Measurements from ENCODE around the gene DIAPH3.

DNA sequence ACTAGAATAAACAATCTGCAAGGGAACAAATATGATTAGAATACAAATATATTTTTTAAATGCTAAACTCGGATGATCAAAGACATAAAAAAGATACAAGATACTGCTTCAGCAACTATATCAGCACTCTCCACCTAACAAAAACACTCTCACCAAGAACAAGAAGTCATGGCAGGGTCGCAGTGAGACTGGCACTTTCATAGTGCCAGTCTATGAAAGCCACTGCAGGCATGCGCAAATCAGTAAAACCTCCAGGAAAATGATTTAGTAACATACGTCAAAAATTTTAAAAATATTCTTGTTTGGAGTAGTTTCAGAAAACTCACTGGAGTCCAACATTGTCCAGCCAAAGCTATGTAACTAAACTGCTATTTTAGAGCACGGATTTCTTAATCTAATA lies 295.9 kb downstream of the DIAPH3 start:
- TF ChIP-seq, protein P1, sequence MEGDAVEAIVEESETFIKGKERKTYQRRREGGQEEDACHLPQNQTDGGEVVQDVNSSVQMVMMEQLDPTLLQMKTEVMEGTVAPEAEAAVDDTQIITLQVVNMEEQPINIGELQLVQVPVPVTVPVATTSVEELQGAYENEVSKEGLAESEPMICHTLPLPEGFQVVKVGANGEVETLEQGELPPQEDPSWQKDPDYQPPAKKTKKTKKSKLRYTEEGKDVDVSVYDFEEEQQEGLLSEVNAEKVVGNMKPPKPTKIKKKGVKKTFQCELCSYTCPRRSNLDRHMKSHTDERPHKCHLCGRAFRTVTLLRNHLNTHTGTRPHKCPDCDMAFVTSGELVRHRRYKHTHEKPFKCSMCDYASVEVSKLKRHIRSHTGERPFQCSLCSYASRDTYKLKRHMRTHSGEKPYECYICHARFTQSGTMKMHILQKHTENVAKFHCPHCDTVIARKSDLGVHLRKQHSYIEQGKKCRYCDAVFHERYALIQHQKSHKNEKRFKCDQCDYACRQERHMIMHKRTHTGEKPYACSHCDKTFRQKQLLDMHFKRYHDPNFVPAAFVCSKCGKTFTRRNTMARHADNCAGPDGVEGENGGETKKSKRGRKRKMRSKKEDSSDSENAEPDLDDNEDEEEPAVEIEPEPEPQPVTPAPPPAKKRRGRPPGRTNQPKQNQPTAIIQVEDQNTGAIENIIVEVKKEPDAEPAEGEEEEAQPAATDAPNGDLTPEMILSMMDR (IDR thresholded peaks at IDR 0.05): no peak
- TF ChIP-seq, protein P2, sequence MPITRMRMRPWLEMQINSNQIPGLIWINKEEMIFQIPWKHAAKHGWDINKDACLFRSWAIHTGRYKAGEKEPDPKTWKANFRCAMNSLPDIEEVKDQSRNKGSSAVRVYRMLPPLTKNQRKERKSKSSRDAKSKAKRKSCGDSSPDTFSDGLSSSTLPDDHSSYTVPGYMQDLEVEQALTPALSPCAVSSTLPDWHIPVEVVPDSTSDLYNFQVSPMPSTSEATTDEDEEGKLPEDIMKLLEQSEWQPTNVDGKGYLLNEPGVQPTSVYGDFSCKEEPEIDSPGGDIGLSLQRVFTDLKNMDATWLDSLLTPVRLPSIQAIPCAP (CRISPR knock-in tag; IDR thresholded peaks at IDR 0.05): no peak
- TF ChIP-seq, protein P3, sequence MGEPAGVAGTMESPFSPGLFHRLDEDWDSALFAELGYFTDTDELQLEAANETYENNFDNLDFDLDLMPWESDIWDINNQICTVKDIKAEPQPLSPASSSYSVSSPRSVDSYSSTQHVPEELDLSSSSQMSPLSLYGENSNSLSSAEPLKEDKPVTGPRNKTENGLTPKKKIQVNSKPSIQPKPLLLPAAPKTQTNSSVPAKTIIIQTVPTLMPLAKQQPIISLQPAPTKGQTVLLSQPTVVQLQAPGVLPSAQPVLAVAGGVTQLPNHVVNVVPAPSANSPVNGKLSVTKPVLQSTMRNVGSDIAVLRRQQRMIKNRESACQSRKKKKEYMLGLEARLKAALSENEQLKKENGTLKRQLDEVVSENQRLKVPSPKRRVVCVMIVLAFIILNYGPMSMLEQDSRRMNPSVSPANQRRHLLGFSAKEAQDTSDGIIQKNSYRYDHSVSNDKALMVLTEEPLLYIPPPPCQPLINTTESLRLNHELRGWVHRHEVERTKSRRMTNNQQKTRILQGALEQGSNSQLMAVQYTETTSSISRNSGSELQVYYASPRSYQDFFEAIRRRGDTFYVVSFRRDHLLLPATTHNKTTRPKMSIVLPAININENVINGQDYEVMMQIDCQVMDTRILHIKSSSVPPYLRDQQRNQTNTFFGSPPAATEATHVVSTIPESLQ (CRISPR knock-in tag; IDR thresholded peaks at IDR 0.05): no peak
- no peak for TF ChIP-seq SMAD4 (CRISPR knock-in tag; IDR thresholded peaks at IDR 0.05)
- TF ChIP-seq, protein P4, sequence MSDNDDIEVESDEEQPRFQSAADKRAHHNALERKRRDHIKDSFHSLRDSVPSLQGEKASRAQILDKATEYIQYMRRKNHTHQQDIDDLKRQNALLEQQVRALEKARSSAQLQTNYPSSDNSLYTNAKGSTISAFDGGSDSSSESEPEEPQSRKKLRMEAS (CRISPR knock-in tag; IDR thresholded peaks at IDR 0.05): no peak
- TF ChIP-seq USF2 (CRISPR knock-in tag; IDR thresholded peaks at IDR 0.05): no peak
- TF ChIP-seq, protein P5, sequence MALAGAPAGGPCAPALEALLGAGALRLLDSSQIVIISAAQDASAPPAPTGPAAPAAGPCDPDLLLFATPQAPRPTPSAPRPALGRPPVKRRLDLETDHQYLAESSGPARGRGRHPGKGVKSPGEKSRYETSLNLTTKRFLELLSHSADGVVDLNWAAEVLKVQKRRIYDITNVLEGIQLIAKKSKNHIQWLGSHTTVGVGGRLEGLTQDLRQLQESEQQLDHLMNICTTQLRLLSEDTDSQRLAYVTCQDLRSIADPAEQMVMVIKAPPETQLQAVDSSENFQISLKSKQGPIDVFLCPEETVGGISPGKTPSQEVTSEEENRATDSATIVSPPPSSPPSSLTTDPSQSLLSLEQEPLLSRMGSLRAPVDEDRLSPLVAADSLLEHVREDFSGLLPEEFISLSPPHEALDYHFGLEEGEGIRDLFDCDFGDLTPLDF (CRISPR knock-in tag; IDR thresholded peaks at IDR 0.05): no peak
- no peak for TF ChIP-seq E2F4 (CRISPR knock-in tag; IDR thresholded peaks at IDR 0.05; ENCODE audit: borderline replicate concordance, low read depth)
- TF ChIP-seq, protein P6, sequence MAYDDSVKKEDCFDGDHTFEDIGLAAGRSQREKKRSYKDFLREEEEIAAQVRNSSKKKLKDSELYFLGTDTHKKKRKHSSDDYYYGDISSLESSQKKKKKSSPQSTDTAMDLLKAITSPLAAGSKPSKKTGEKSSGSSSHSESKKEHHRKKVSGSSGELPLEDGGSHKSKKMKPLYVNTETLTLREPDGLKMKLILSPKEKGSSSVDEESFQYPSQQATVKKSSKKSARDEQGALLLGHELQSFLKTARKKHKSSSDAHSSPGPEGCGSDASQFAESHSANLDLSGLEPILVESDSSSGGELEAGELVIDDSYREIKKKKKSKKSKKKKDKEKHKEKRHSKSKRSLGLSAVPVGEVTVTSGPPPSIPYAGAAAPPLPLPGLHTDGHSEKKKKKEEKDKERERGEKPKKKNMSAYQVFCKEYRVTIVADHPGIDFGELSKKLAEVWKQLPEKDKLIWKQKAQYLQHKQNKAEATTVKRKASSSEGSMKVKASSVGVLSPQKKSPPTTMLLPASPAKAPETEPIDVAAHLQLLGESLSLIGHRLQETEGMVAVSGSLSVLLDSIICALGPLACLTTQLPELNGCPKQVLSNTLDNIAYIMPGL (CRISPR knock-in tag; IDR thresholded peaks at IDR 0.05): no peak
- TF ChIP-seq ELF4 (CRISPR knock-in tag; IDR thresholded peaks at IDR 0.05; ENCODE audit: low read depth): no peak

Measured in WTC11 (cell line).